SK-N-MC (cell line): Measurements from ENCODE around the gene ATP2A2.

Source experiments
- DNase-seq: peaks from one replicate; pipeline ENCODE4 v3.0.0-alpha.2; 2011; ENCODE audit warnings: low read depth, low spot score
- H3K27ac ChIP-seq: fragments of 200-600 bp; sonication (generic); 2 replicates; pipeline ENCODE4 v1.5.1; 2016; ENCODE audit warnings: mixed run types
- H3K36me3 ChIP-seq: fragments of 200-600 bp; sonication (generic); 2 replicates; pipeline ENCODE4 v1.6.1; 2017; ENCODE audit warnings: antibody characterized with exemption, low read length, mixed read lengths; ENCODE audit not compliant: insufficient read depth
- H3K4me3 ChIP-seq: fragments of 200-600 bp; sonication (generic); 2 replicates; pipeline ENCODE4 v1.5.1; 2016
- H3K9ac ChIP-seq: fragments of 200-600 bp; sonication (generic); 2 replicates; pipeline ENCODE4 v1.8.0; 2017; ENCODE audit warnings: mixed run types, mixed read lengths; ENCODE audit not compliant: insufficient read length
- H3K9me3 ChIP-seq: fragments of 200-600 bp; sonication (generic); 2 replicates; pipeline ENCODE4 v1.6.1; 2017; ENCODE audit warnings: low read depth, mild to moderate bottlenecking, antibody characterized with exemption, low read length, moderate library complexity, mixed read lengths
- EZH2 ChIP-seq: fragments of 200-600 bp; sonication (generic); IDR thresholded peaks from one replicate; pipeline ENCODE4 v1.6.1; 2017; ENCODE audit warnings: antibody characterized with exemption
- FOXP2 ChIP-seq: optimal IDR thresholded peaks from 2 replicates; pipeline ENCODE3; 2011; ENCODE audit warnings: mild to moderate bottlenecking, moderate library complexity; ENCODE audit not compliant: insufficient read depth; ENCODE audit errors: extremely low read length, control extremely low read depth
- POLR2AphosphoS5 ChIP-seq: IDR thresholded peaks from 2 replicates; pipeline ENCODE4 v1.6.1; 2012; ENCODE audit warnings: mild to moderate bottlenecking, low read depth, low read length, borderline replicate concordance

ATP2A2 gene

DNA sequence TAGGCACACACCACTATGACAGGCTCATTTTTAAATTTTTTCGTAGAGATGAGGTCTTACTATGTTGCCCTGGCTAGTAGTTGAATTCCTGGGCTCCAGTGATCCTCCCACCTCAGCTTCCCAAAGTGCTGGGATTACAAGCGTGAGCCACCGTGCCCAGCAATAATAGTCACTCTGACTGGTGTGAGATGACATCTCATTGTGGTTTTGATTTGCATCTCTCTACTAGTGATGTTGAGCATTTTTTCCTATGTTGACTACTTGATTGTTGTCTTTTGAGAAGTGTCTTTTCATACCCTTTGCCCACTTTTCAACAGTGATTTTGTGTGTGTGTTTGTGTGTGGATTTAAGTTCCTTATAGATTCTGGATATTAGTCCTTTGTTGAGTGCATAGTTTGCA is 26.3 kb downstream of the ATP2A2 start:
- H3K36me3 ChIP-seq, result peaks cover 88% of the 10 kb centered on the region

DNA sequence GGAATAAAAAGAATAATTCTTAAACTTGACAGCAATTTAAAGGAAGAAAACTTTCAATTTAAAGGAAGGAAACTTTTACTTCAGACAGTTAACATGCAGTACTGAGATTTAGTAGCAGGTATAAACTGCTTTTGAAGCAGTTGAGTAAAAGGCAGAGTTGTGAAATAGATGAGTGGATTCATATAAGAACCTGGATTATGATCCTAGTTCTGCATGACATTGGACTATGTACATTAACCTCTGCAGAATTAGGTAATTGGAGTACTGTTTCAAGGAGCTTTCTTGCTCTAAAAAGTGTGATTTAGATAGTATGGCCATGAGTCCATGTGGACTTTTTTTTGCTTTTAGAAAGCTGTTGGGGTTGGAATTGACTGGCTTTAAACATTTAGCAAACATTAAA is 29.7 kb downstream of the ATP2A2 start:
- Histone ChIP-seq H3K4me3 (no peak overlapping the region), H3K36me3 (peaks cover 83% of the 10 kb centered on the region), H3K9me3 (no peaks in the 10 kb centered on the region), H3K27ac (peak overlapping the region; percentile 14; the same call in 1 of the 2 replicates), H3K9ac (no peak overlapping the region)
- no peak for DNase-seq
- TF ChIP-seq EZH2 (no peak), FOXP2 (no peak), POLR2AphosphoS5 (no peak)

More for the DNA sequence above, 26.3 kb downstream of the ATP2A2 start:
- Histone ChIP-seq H3K4me3 (no peak overlapping the region), H3K9me3 (no peaks in the 10 kb centered on the region), H3K9ac (no peak overlapping the region), H3K27ac (no peak overlapping the region)
- TF ChIP-seq POLR2AphosphoS5 (no peak), EZH2 (no peak), FOXP2 (no peak)
- no peak for DNase-seq

DNA sequence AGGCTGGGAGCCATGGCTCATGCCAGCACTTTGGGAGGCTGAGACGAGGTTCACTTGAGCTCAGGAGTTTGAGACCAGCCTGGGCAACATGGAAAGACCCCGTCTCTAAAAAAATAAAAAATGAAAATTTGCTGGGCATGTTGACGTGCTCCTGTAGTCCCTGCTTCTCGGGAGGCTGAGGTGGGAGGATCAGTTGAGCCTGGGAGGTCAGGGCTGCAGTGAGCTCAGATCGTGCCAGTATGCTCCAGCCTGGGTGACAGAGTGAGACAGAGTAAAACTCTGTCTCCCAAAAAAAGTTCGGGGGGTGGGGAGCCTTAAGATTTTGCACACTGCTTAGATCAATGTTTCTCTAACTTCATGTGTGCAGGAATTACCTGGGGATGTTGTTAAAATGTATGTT is 30.9 kb downstream of the ATP2A2 start:
- no peak overlapping the region for H3K4me3 ChIP-seq
- H3K9ac ChIP-seq, result no peak overlapping the region
- H3K27ac ChIP-seq, result peak overlapping the region; percentile 72
- DNase-seq, result no peak
- TF ChIP-seq POLR2AphosphoS5 (no peak), FOXP2 (no peak), EZH2 (no peak)
- H3K36me3 ChIP-seq, result peaks cover 80% of the 10 kb centered on the region
- H3K9me3 ChIP-seq, result no peaks in the 10 kb centered on the region

GRCh38 chr12:110312581-110313360 is 31.7 kb downstream of the ATP2A2 start:
- H3K9me3 ChIP-seq, result no peaks in the 10 kb centered on the region
- H3K4me3 ChIP-seq, result no peak overlapping the region
- peak overlapping the region; percentile 72; the same call in 1 of the 2 replicates for H3K27ac ChIP-seq
- peaks cover 78% of the 10 kb centered on the region for H3K36me3 ChIP-seq
- H3K9ac ChIP-seq, result no peak overlapping the region
- DNase-seq, result no peak
- TF ChIP-seq FOXP2 (no peak), EZH2 (no peak), POLR2AphosphoS5 (no peak)

- no peak overlapping the region for H3K4me3 ChIP-seq
- H3K9me3 ChIP-seq, result no peaks in the 10 kb centered on the region
- TF ChIP-seq POLR2AphosphoS5 (no peak), EZH2 (no peak), FOXP2 (no peak)
- peak overlapping the region; percentile 35; the same call in 1 of the 2 replicates for H3K27ac ChIP-seq
- H3K36me3 ChIP-seq, result peaks cover 81% of the 10 kb centered on the region
- DNase-seq, result no peak
- H3K9ac ChIP-seq, result no peak overlapping the region
Measured at GRCh38 chr12:110314308-110314707, 33.3 kb downstream of the ATP2A2 start.

DNA sequence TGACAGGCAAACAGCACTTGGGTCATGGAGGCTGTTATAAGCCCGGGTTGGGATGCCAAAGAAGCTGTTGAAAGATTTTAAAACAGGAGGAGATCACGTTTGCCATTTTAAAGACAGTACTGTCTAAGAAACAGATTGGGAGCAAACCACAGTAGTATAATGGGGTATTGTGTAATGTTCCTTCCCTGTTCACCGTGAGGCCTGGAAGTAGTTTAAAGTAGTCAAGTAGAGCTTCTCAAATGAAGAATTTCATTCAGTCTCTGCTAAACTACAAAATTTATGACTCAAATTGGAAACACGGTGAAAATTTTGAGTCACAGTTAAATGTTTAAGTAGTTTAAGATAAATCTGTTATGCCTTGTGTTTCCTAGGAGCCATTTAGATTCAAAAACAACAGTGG is 35.8 kb downstream of the ATP2A2 start:
- H3K4me3 ChIP-seq, result no peak overlapping the region
- H3K9ac ChIP-seq, result no peak overlapping the region
- DNase-seq, result peak; percentile 12
- H3K27ac ChIP-seq, result peak overlapping the region; percentile 67
- no peaks in the 10 kb centered on the region for H3K9me3 ChIP-seq
- no peak for TF ChIP-seq EZH2
- TF ChIP-seq FOXP2, result no peak
- TF ChIP-seq POLR2AphosphoS5, result no peak
- H3K36me3 ChIP-seq, result peaks cover 80% of the 10 kb centered on the region

- TF ChIP-seq EZH2 (no peak), FOXP2 (no peak), POLR2AphosphoS5 (no peak)
- H3K27ac ChIP-seq, result peak overlapping the region; percentile 23; the same call in 1 of the 2 replicates
Measured at GRCh38 chr12:110317911-110318310, 36.9 kb downstream of the ATP2A2 start.

GRCh38 chr12:110320550-110320949 is 39.5 kb downstream of the ATP2A2 start:
- Histone ChIP-seq H3K9me3 (no peaks in the 10 kb centered on the region), H3K9ac (no peak overlapping the region), H3K4me3 (no peak overlapping the region), H3K27ac (peak overlapping the region; percentile 67), H3K36me3 (peaks cover 76% of the 10 kb centered on the region)
- no peak for DNase-seq
- TF ChIP-seq FOXP2, result no peak
- no peak for TF ChIP-seq POLR2AphosphoS5
- no peak for TF ChIP-seq EZH2

More at GRCh38 chr12:110317911-110318310, 36.9 kb downstream of the ATP2A2 start:
- no peak overlapping the region for H3K4me3 ChIP-seq
- no peak overlapping the region for H3K9ac ChIP-seq
- DNase-seq, result no peak
- H3K36me3 ChIP-seq, result peaks cover 77% of the 10 kb centered on the region
- H3K9me3 ChIP-seq, result no peaks in the 10 kb centered on the region
